Body of pancreas (tissue), 4 donors: ENCODE measurements around the gene GHRHR.

Experiments
- CTCF ChIP-seq, 7 experiments: fragments of 450-650 bp in 4 of 7; fragments of 200-600 bp in 3 of 7; sonication (generic) in 3 of 7; IDR thresholded peaks; one replicate each; pipeline ENCODE4 v1.5.1; 2016 to 2019; ENCODE audit warnings: antibody characterized with exemption in 7 of 7
- POLR2A ChIP-seq, 3 donors: fragments of 450-650 bp; IDR thresholded peaks; one replicate each; pipeline ENCODE4 v1.6.1; 2016; ENCODE audit warnings: antibody characterized with exemption in 3 of 3, mild to moderate bottlenecking in 2 of 3

- no peak for TF ChIP-seq CTCF (IDR thresholded peaks at IDR 0.05)
- TF ChIP-seq POLR2A (IDR thresholded peaks at IDR 0.05): no peak
Measured at GRCh38 chr7:30923009-30923773, 40.6 kb upstream of the GHRHR start.
